Ovary (tissue), 3 donors: ENCODE measurements around the gene CLIC4.

Experiments used
- EP300 ChIP-seq: sonication (generic); formaldehyde crosslinking; IDR thresholded peaks from one replicate; pipeline ENCODE4 v1.6.1; 2017; ENCODE audit warnings: antibody characterized with exemption
- POLR2A ChIP-seq: fragments of 450-650 bp; IDR thresholded peaks from one replicate; pipeline ENCODE4 v1.6.1; 2017; ENCODE audit warnings: antibody characterized with exemption, mild to moderate bottlenecking, moderate library complexity
- TF ChIP-seq, protein P1 (sequence below), 3 donors: fragments of 450-650 bp in 2 of 3; fragments of 200-600 bp in 1 of 3; IDR thresholded peaks; one replicate each; pipeline versions ENCODE4 v1.5.1 to v1.8.0; 2016 to 2022; ENCODE audit warnings: antibody characterized with exemption in 3 of 3, mild to moderate bottlenecking in 1 of 3
- donor health status: DM: no; HTN: no; CAD: no.

DNA sequence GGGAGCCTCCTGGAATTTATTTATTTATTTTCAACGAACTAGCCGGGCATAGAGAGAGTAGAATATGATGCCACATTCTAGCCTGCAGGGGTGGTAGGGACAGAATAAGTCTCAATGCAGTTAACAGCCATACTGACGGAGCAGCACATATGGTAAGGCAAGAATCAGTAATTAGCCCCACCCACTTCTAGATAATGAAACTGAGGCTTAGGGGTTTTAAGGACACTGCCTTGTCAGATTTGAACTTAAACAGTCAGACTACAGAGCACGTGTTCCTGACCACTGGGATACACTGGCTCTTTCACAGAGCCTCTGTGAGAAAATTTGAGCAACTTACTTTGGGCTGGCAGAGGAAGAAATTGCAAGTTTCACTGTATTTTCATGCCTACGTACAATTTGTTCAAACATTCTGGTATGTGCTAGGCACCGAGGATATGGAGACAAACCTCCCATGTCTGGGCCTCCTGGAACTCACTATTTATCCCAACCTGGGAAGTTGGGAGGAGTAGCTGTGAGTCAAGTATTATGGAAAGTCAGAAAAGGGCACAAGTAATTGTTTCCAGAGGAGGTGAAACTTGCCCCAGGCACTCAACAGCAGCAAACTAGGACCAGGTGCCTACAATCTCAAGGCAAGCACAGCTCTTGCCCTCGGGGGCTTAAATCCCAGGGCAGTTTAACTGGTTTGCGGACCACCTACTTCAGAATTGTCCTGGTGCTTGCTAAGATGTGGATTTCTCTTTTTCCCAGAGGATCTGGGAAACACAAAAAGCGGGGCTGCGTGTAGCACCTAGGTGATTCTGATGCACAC, 1.6 kb upstream of the CLIC4 start:
- no peak for TF ChIP-seq POLR2A
- TF ChIP-seq, protein P1, sequence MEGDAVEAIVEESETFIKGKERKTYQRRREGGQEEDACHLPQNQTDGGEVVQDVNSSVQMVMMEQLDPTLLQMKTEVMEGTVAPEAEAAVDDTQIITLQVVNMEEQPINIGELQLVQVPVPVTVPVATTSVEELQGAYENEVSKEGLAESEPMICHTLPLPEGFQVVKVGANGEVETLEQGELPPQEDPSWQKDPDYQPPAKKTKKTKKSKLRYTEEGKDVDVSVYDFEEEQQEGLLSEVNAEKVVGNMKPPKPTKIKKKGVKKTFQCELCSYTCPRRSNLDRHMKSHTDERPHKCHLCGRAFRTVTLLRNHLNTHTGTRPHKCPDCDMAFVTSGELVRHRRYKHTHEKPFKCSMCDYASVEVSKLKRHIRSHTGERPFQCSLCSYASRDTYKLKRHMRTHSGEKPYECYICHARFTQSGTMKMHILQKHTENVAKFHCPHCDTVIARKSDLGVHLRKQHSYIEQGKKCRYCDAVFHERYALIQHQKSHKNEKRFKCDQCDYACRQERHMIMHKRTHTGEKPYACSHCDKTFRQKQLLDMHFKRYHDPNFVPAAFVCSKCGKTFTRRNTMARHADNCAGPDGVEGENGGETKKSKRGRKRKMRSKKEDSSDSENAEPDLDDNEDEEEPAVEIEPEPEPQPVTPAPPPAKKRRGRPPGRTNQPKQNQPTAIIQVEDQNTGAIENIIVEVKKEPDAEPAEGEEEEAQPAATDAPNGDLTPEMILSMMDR (IDR thresholded peaks at IDR 0.05) = no peak
- TF ChIP-seq EP300 = no peak
